ENCODE data around the gene SHH.

Gene SHH

DNA sequence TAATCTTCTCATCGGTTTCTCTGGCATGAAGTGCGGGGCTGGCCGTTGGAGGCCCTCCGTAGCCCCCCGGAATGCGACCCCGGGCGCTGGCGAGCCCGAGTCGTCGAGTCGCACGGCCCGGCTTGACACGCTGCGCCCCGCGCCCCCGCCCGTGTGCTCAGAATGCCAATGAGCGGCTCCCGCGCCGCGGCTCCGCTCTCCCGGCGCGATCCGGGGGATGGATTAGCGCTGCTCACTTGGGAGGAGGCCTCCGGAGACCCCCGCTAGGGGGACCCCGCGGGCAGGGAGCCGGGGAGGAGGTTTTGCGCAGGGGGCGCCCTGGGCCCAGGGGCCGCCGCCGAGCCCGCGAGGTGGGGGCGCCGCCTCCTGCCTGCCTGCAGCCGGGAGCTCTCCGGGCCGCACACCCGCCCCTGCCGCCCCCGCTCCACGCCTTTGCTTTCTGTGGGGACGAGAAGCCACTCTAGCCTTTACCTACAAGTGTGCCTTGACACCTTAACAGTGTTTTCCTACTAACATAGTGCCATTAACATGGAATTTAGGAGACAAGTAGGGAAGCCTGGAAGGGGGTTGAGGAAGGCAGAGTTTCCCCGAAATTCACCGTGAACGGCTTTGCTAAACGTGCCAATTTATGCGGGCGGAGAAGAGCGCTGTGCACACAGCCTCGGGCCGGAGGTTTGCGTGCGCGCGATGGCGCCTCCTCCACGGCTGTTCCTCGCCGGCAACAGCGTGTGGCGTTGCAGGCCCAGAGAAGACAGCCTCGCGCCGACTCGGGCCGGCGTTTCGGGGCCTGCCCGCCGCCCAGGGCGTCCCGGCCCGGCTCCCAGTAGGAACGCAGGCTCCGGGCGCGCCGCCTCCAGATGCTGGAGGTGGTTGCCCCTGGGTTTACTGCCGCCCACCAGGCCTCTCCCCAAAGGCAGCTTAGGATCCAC lies 7.1 kb downstream of the SHH start:
- DNase-seq: peak; percentile 57

DNA sequence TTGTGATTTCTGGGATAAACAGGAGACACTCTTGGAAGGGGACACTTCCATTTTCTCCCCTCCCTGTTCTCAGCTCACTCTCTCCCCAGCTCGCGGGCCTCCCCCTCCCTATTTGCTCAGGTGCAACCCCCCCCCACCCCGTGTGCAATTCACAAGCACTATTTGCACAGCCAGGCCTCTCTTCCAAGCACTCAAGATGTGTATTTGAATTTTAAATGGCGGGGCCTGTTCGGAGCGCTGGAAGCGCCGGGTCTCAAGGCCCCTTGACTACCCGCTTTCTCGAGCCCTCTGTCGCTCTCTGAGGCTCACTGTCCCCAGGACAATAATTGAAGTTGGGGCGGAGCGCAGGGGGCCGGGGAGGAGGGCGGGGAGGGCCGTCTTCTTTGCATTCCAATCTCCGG lies 7.8 kb downstream of the SHH start:
- no peak for DNase-seq

DNA sequence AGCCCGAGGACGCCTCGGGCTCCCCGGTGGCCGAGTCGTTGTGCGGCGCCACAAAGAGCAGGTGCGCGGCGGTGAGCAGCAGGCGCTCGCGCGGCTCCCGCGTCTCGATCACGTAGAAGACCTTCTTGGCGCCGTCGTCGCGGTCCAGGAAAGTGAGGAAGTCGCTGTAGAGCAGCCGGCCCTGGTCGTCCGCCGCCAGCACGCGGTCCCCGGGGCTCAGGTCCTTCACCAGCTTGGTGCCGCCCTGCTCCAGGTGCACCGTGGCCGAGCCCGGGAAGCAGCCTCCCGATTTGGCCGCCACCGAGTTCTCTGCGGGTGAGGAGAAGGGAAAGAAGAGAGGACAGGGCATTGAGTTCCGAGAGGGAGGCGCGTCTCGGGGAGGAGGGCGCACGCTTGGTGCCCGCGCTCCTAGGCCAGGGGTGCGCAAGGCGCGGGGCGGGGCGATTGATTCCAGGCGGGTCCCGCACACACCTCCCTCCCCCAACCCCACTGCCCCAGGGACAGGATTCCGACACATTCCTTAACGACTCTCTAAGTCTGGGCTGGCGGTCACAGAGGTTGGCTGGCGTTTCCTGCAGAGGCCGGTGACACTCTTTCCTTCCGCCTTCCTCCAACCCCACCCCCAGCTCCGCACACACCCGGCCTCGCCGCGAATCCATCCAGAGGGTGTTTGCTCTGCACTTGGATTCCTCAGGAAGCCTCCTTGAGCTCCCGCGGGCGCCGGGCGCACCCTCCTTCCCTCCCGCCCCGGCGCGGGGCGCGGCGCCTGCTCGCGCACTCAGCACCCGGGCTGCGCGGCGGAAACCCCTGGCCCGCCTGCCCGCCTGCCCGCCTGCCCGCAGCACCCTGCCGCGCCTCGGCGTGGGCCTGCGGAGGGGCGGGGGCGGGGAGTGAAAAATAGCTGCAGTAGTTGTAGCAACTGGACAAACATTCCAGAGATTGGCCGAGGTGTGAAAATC lies 8.6 kb downstream of the SHH start:
- no peak for DNase-seq

DNA sequence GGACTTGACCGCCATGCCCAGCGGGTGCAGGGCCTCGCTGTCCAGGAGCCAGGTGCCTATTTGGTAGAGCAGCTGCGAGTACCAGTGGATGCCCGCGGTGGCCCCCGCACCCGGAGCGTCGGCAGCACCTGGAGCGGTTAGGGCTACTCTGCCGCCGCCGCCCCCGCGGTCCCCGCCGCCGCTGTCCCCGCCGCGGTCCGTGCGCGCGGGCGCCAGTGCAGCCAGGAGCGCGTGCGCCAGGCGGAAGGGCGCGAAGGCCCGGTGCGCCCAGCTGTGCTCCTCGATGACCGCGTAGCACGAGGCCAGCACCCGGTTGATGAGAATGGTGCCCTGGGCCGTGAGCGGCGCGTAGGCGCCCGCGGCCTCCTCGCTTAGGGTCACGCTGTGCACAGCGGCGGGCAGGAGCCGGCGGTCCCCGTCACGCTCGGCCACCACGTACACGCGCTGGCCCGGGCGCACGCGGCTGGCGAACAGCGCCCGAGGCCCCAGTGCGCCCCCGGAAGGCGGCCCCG lies 9.3 kb downstream of the SHH start:
- DNase-seq: no peak

DNA sequence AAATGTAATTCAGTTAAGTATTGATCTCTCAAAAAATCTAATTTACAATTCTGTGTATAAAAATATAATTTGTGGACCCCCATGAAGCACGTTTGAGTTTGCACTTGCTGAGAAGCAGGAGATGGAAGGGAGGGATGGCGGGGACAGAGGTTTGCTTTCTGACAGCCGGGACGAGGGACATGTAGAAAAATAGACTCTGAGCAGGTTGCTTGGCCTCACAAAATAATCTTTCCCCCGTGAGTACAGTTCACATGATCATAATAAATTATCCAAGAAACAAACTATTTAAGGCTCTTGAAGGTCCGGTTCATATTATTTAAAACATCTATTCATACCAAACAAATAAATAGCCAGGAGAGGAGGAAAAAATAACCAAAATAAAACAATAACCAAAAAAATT lies 10.0 kb downstream of the SHH start:
- DNase-seq: no peak

DNA sequence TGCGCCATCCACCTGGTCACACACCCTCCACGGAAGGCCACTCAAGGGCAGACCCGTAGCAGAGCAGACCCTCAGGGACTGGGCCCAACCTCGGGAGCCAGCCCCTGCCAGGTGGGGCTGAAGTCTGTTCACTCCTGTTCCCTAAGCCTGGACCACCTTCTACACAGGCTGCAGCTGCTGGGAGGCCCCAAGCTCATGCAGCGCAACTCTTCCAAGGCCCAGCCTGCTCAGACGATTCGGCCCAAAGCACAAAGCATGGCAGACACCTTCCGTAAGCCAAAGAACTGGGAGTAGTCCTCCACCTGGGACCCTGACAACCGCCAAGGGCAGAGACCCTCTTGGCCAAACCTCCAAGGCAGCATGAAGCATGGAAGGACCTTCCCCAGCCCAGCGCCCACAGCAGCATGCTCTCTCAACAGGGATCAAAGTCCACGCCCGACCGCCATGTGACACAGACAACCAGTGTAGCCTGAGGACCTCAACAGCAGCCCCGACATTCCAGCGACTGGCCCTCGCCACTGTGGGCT lies 11.5 kb downstream of the SHH start:
- DNase-seq: no peak

DNA sequence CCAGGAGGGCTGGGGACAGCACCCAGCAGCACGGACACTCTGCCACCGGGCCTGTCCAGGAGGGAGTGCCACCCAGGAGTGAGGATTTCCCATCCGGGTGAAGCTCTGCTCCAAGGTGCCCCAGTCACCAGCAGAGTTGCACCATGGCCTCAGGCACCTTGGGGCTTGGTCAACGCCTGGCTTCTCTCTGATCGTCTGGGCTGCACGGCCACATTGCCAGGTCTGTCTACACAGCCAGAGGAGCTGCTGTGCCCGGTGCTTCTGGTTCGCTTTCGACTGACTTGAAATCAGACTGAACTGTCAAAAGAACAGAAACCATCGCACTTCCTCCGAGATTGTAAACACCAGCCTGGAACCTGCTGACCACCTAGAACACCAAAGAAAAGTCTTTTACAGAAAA lies 12.0 kb downstream of the SHH start:
- DNase-seq: no peak

DNA sequence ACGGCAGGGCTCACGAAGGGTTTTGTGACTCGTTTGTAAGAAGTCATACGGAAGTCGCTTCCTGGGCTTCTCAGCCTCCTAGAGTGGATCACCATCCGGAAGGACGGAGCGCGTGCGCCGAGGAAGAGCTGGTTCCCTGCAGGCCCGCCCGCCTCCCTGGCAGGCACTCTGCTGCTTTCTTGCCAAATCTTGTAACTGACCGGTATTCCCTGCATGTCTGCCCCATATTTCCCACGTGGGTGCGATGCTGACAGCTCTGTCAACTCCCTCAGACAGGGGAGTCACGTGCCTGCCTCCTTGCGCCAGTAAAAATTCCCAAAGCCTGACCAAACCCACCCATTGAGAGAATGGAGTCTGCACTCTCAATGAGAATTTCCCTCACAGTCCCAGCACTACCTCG lies 12.7 kb downstream of the SHH start:
- no peak for DNase-seq

DNA sequence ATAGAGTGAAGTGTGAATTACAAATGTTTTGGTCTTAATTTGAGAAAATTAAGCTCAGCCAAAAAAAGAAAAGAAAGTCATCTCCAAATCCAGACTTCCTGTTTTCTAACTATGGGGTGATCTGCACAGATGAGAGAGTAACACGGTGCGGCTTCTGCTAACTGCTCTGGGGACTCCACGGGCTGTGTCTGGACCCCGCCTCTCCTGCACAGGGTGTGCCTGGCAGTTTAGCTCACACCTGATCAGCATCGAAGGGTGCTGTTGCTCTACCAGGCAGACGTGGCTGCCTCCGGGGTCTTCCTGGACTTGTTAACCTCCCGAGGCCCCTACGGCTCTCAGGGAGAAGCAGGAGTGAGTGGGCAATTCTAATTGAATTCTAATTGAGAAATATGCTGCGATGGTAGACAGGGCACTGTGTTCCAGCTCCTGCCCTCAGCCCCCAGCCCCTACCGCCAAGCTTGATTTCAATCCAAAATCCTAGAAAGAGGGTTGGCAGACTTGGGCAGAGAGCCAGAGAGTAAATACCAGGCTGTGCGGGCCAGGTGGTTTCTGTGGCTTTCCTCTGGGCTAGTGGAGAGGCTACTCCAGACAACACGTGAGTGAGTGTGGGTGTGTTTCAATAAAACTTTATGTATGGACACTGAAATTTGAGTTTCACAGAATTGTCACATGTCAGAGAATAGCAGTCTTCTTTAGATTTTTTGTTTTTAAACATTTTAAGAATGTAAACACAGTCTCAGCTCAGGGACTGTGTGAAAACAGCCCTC lies 13.4 kb downstream of the SHH start:
- no peak for DNase-seq

DNA sequence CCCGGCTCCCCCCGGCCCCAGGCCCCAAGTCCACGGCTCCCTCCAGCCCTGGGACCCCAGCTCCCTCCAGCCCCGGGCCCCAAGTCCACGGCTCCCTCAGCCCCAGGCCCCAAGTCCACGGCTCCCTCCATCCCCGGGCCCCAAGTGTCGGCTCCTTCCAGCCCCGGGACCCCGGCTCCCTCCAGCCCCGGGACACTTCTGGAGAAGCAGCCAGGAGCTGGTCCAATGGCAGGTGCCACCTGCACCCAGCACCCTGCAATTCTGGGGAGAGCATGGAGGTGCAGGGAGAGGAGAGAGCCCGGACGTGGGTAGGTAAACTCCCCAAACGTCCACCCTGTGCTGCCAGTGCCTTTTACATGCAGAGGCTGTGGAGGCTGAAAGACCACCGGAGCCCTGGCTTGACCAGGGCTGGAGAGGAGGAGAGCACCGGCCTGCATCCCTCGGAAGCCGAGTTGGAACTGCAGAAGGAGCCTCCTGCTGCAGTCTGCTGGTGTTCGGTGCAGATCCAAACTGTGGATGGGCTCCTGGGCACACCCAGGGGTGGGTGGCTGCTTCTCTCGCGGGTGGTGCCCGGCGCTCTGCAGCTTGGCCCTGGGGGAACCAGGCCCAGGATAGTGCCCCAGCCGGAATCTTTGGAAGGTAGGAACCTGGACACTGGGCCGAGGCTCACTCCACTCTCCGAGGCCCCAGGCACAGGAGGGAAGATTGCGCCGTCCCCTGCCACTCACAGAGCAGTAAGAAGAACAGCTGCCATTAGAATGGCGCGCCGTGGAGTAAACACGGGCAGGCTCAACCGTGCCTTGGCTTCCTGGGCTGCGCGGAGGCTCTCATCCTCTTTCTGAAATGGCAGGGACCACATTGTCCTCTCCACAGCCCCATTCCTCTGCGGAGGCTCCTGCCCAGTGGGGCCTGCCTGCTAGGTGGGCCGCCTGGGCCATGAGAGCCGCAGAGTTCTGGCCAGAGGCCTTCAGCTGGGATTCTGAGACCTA lies 14.7 kb downstream of the SHH start:
- DNase-seq: no peak

DNA sequence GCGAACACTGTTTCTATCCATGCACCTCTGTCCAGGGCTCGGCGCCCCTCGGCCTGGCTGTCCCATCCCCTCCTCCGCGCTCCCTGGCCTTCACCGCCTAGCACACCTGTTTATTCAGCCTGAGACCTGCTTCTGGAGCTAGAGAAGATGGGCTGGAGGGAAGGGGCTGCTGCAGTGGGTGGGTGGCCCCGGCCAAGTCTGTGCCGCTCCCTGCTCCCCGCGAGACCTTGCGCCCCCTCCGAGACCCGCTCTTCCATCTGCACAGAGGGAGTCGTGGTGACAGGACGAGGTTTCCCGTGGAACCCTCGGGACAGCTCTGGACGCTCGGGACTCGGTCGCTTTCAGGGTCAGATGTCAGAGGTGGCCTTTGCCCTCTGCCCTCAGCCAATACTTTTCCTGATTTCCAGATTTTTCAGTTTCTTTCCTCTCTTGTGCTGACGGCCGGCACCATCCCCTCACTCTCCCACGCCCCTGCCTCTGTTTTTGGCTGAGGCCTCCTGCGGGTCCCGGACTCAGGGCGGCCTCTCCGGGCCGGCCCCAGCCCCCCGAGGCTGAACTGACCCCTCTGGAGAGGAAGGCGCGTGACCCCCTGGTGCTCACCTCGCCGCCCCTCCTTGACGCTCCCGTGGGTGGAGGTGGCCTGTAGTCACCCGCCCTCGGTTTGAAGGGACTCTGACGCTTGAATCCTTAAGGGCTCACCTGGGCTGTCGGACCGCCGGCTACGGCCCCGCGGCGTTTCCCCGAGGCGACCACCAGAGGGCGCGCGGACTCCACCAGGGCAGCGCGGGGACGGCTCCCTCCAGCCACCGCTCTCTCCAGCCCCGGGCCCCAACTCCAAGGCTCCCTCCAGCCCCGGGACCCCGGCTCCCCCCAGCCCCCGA lies 15.6 kb downstream of the SHH start:
- peak; percentile 74 for DNase-seq

DNA sequence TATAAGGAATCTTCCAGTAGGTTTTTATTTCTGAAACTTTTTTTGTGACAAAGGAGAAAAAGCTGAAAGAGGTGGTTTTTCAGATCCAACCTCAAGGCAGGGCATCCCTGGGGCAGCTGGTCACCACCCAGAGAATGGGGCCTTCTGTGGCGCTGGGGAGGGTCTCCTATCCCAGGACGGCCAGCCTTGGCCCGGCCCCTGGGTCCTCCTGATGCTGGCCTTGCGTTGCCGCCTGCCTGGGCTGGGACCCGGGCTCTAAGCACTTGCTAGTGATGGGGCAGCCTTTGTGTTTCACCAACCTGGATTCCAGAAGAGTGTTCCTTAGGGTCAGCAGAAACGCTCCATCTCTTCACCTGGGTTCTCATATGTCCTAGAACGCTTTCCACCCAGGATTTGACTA lies 16.3 kb downstream of the SHH start:
- no peak for DNase-seq

DNA sequence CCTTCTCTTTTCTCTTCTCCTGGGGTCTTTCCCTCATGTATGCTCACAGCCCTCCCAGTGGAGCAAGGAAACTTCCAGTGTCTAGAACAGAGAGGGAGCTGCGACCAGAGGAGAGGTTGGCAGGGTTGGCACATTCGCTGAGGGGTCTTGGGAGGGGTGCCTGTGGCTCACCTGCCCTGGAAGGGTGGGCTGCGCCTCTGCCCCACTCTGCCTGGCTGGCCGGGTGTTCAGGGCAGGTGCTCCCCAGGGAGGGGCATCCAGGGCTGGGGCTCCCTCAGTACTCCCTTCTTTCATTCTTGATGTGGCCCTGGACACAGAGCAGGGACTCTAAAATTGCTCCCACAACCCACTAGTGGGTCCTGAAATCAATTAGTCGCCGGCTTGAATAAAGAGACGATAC lies 16.9 kb downstream of the SHH start:
- DNase-seq: no peak

DNA sequence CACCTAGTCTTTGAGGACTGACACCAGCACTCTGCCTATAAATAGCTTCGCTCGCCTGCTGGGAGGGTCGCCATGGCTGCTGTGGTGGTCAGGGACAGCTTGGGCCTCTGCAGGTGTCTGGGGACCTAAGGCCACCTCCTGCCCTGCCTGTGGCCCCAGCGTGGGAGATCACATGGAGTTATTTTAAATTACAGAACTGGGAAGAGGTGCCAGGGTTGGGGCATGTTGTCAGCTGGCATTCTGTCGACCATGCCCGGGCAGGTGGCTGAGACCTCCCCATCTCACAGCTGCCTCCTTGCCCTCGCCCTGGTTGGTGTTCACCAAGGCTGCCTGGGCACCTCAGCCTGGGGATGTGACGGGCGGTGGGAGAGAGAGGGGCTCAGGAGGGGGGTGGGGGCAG lies 18.1 kb downstream of the SHH start:
- DNase-seq: no peak

DNA sequence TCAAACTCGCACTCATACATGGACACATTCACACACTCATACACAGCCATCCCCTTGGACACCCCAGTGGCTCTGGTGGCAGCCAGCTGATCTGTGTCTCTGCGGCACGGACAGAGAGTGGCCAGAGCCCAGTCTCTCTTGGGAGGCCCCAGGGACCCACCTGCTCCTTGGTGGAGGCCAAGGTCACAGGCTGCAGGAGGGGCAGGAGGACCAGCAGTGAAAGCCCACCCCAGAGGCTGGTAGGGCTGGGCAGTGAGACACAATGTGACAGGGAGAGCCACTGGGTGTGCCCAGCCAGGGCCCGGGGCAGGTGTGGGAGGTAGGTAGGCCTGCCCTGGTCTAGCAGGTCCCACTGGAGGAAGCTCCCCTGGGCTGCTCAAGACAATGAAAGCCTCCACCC lies 18.5 kb downstream of the SHH start:
- DNase-seq: no peak

DNA sequence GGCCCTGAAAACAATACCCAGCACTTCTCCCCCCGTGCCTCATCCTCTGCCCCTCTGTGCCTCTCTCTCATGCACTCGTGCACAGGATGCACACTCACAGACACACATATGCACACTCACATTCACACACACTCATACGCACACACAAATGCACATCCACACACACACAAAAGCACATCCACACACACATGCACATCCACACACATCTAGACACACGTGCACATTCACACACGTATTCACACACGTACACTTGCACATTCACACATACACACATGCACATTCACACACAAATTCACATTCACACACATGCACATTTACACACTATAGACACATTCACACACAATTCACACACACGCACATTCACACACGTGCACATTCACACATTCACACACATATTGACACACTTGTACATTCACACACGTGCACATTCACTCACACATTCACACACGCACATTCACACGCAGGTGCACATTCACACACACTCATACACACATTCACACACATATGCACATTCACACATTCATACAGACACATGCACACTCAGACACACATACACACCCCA lies 19.2 kb downstream of the SHH start:
- DNase-seq: no peak

DNA sequence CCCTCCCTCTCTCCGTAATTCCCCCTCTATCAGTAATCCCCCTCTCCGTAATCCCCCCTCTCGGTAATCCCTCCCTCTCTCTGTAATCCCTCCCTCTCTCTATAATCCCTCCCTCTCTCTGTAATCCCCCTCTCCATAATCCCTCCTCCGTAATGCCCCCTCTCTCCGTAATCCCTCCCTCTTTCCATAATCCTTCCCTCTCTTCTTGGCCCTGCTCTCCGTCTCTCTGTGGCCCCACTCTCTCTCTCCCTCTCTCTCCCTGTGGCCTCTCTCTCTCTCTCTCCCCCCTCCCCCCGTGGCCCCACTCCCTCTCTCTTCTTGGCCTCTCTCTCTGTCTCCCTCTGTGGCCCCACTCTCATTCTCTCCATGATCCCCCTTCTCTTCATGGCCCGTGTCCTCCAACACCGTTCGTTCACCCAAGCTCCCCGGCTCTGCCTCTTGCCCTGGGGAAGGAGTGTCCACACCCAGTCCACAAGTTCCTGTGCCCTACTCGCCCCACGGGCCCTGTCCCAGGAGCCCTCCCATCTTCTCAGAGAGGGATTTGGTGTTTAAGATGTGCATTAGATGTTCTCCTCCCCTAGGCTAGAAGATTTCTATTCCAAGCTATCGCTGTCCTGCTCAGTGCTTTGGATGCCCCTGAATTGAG lies 19.8 kb downstream of the SHH start:
- DNase-seq: no peak

DNA sequence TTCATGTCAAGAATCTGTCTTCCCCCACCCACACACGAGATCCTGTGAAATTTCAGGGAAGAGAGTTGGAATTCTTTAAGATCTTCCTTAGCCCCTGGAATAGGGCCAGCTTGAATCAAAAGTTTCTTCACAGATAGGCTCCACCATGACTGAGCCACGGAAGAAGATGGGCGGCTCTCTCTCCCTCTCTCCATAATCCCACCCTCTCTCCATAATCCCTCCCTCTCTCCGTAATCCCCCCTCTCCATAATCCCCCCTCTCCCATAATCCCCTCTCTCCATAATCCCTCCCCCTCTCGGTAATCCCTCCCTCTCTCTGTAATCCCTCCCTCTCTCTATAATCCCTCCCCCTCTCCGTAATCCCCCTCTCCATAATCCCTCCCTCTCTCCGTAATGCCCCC lies 20.4 kb downstream of the SHH start:
- DNase-seq: no peak

DNA sequence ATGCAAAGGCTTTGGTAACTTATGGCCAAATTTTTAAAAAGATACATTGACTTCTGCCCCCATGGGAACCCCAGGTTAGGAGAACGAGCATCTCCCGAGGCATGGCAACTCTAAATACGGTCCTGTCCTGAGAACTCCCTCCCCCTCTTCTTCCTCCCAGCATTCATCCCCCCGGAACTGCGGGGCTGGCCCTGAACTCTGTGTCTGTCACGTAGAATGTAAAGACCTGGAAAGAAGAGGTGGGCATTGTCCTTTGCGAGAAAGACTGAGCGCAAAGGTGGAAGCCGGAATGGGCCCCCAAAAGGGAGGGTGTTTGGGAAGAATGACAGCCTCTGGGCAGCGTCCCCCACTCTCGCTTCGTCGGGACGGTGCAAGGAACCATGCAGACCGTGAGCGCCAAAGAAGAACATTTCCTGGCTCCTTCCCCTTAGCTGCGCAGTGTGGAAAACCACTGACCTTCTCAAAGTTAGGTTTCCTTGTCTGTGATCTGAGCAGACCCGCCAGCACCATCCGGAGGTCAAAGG lies 21.0 kb downstream of the SHH start:
- no peak for DNase-seq

Data from activated T-cell treated with anti-CD3 and anti-CD28 coated beads, Interleukin-2, amount 50 U/mL, for 1 hour (primary cell).